Measurements from ENCODE around the gene CGB1. TPM values are rescaled to one million over a fixed set of nuclear protein-coding genes. Genes with fewer than 3 reads are reported as not detected.

CGB1 gene
- total and polyA plus RNA-seq, 10 of the 15 experiments (the other 5 are each of a cell fraction or from before 2014, with no cell fraction given) = not detected

- TF ChIP-seq PBX3 (IDR thresholded peaks at IDR 0.05; ENCODE audit: insufficient replicate concordance, low read depth, low read length) (peak; percentile 48), ASH2L (IDR thresholded peaks at IDR 0.05; ENCODE audit: borderline replicate concordance, low read depth) (no peak), DPF2 (IDR thresholded peaks at IDR 0.05) (no peak), RELB (IDR thresholded peaks at IDR 0.05; ENCODE audit: low read depth) (no peak), ZZZ3 (IDR thresholded peaks at IDR 0.05; ENCODE audit: control insufficient read depth, insufficient read length, low read depth) (no peak), BCL3 (IDR thresholded peaks at IDR 0.05; ENCODE audit: borderline replicate concordance, insufficient read depth, low read depth, low read length, poor library complexity, severe bottlenecking) (peak; percentile 92), ZNF622 (IDR thresholded peaks at IDR 0.05) (no peak), SREBF1 (IDR thresholded peaks at IDR 0.05; ENCODE audit: low read length) (no peak), NFYB (IDR thresholded peaks at IDR 0.05; ENCODE audit: insufficient read depth, low read depth, low read length) (no peak), POLR2AphosphoS5 (IDR thresholded peaks at IDR 0.05; ENCODE audit: low read length) (no peak)
Observed at GRCh38 chr19:49006905-49007304, 29.8 kb downstream of the CGB1 start (continued).
